Neuron (in vitro differentiated cells): ENCODE results near the gene ADPRHL1.

ENCODE experiments used
- H2AFZ ChIP-seq: one replicate; pipeline ENCODE4 v1.6.1; 2013; ENCODE audit warnings: low read depth, mild to moderate bottlenecking, inconsistent platforms, low read length, moderate library complexity
- H3K27me3 ChIP-seq: one replicate; pipeline ENCODE4 v1.6.1; 2013; ENCODE audit warnings: low read length; ENCODE audit not compliant: insufficient read depth
- H3K36me3 ChIP-seq: one replicate; pipeline ENCODE4 v1.6.1; 2013; ENCODE audit warnings: low read length; ENCODE audit not compliant: insufficient read depth
- H3K4me1 ChIP-seq: one replicate; pipeline ENCODE4 v1.6.1; 2013; ENCODE audit warnings: low read length; ENCODE audit not compliant: insufficient read depth
- H3K4me3 ChIP-seq: 2 replicates; pipeline ENCODE4 v1.5.1; 2013; ENCODE audit warnings: mild to moderate bottlenecking, low read length, moderate library complexity
- H3K9me3 ChIP-seq: one replicate; pipeline ENCODE4 v1.6.1; 2013; ENCODE audit warnings: low read length

The ADPRHL1 gene

DNA sequence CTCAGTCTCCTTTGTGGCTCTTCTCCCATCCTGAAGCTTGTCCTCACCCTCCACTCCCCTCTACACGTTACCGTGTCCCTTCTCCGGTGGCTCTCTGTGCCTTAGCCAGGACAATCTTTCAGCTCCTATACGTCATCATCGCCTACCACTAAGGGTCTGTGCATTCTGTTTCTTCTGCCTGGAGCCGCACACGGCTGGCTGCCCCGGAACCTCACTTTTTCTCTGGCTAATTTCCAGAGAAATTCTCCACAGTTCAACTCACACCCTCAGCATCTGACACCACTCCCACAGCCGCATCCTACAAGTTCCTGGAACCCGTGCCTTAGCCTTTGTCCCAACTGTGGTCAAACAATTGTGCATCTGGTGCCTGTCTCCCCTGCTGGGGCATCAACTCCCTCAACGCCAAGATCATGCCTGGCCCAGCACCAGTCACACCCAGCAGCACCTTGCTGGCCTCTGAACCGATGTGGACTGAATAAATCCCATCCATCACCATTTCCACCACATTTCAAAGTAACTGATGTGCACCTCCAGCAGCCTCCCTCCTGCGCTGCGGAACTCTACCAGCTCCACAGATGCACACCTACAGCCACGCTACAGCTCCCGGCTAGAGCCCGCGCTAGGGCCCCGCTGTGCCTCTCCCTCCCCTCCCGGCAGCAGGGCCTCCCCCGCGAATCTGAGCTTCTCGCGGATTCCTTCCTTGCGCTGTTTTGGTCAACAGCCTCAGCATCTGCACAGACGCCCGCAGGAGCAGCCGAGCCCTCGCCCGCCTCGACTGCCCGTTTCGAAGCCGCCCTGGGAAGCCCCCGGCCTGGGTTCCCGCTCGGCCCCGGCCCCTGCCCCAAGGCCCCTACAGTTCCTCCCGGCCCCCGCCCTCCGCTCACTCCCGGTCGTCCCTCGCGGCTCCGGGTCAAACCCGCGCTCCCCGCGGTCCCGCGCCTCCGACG is 36.5 kb upstream of the ADPRHL1 start:
- no peaks in the 10 kb centered on the region for H3K36me3 ChIP-seq
- no peaks in the 10 kb centered on the region for H3K27me3 ChIP-seq
- peak overlapping the region; percentile 59 for H3K4me3 ChIP-seq
- peak overlapping the region; percentile 39 for H2AFZ ChIP-seq
- no peaks in the 10 kb centered on the region for H3K9me3 ChIP-seq
- peaks cover 26% of the 10 kb centered on the region for H3K4me1 ChIP-seq

GRCh38 chr13:113489171-113489548 is 35.9 kb upstream of the ADPRHL1 start:
- no peaks in the 10 kb centered on the region for H3K9me3 ChIP-seq
- H2AFZ ChIP-seq: peak overlapping the region; percentile 39
- H3K4me1 ChIP-seq: peaks cover 29% of the 10 kb centered on the region
- no peaks in the 10 kb centered on the region for H3K36me3 ChIP-seq
- no peaks in the 10 kb centered on the region for H3K27me3 ChIP-seq
- peak overlapping the region; percentile 59 for H3K4me3 ChIP-seq

DNA sequence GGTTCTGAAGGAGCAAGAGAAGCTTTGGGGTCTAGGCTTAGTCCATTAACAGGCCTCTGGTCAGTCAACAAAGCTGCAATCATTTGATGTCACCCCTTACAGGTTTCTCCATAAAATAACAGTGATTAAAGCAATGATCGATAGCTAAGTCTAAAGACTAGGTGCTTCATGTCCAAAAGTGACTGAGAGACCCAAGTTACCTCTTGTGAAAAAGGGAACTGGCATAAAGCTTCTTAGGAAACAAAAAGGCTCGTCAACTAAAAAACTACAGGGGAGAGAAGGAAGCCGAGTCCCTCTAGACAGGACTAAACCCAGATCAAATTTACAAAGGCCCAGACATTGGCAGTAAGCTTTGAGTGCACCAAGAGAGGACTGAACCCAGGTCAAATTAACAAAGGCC is 35.0 kb upstream of the ADPRHL1 start:
- Histone ChIP-seq H3K9me3 (no peaks in the 10 kb centered on the region), H3K27me3 (no peaks in the 10 kb centered on the region), H2AFZ (no peak overlapping the region), H3K4me3 (no peak overlapping the region), H3K4me1 (peaks cover 35% of the 10 kb centered on the region), H3K36me3 (no peaks in the 10 kb centered on the region)

GRCh38 chr13:113486698-113487097 is 33.4 kb upstream of the ADPRHL1 start:
- no peaks in the 10 kb centered on the region for H3K27me3 ChIP-seq
- H3K36me3 ChIP-seq: no peaks in the 10 kb centered on the region
- H2AFZ ChIP-seq: no peak overlapping the region
- no peaks in the 10 kb centered on the region for H3K9me3 ChIP-seq
- H3K4me1 ChIP-seq: peaks cover 28% of the 10 kb centered on the region
- no peak overlapping the region for H3K4me3 ChIP-seq

DNA sequence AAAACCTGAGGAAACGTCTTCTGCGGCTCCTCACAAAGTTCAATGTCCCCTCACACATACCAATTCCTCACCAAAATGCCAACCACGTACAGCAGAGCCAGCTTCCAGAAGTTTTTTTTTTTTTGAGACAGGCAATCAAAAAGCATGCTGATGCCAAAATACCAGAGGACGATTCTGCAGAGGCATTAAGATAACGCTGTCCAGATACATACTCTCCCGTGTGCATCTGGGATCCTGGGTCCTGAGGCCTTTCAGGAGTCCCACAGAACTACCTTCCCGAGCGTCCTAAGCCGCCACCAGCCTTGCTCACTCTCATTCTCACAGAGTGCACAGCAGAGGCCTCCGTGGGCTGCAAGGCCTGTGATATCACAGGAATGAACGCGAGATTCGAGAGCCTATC is 32.3 kb upstream of the ADPRHL1 start:
- Histone ChIP-seq H3K36me3 (peaks cover 1% of the 10 kb centered on the region), H2AFZ (no peak overlapping the region), H3K27me3 (no peaks in the 10 kb centered on the region), H3K4me3 (no peak overlapping the region), H3K4me1 (peaks cover 27% of the 10 kb centered on the region), H3K9me3 (no peaks in the 10 kb centered on the region)

DNA sequence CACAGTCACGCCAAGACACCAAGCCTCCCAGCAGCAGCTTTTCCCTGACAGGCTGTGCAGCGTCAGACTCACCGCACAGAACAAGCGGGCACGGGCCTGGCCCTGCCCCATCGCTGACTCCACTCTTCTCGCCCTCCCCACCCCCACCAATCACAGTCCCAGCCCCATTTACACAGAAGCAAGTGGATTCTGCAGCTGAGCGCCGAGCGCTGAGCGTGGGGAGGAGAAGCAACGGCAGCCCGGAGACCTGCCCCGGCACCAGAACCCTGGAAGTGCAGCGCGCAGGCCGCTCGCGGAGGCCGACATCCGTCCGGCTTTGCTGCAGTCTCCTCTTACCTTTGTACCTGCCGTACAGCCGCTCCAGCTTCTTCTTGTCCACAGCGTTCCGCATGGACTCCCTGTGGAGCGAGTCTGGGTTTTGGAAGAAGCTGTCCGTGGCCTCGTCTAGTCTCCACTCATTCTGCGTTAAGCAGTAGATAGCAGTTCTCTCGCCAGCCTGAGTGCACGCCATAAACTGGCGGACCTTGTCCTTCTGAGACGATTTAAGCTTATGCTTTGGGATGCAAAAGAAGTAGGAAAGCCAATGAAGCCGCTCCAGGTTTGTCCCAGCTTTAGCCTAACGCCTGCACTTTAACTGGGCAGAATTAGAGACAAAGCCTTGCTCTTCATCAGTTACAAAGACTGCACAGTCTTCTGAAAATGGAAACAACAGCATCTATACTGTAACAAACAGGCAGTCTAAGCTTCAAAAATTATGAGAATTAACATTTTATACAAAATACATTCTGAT is 30.4 kb upstream of the ADPRHL1 start:
- H3K4me1 ChIP-seq: peaks cover 16% of the 10 kb centered on the region
- no peaks in the 10 kb centered on the region for H3K27me3 ChIP-seq
- peaks cover 17% of the 10 kb centered on the region for H3K36me3 ChIP-seq
- no peak overlapping the region for H3K4me3 ChIP-seq
- H2AFZ ChIP-seq: no peak overlapping the region
- H3K9me3 ChIP-seq: peaks cover 3% of the 10 kb centered on the region

DNA sequence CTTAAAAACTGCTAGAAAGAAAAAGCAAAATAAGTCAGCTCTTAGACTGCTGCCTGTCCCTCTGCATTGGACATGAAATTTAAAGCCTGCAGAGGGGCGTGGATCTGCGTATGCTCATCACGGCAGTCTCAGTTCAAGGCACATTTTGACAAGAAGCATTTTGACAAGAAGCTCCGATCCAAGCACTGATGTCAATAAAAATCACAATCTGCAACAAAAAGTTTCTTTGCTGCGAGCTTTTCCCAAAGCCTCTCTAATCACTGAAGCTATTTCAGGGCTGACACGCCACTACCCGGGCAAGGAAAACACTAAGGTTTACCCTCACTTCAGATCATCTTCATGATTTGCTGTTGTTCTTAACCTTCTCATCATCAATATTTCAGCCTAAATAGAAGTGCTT is 29.8 kb upstream of the ADPRHL1 start:
- Histone ChIP-seq H3K4me1 (peaks cover 10% of the 10 kb centered on the region), H3K27me3 (no peaks in the 10 kb centered on the region), H3K4me3 (no peak overlapping the region), H3K36me3 (peaks cover 20% of the 10 kb centered on the region), H2AFZ (no peak overlapping the region), H3K9me3 (peaks cover 3% of the 10 kb centered on the region)

DNA sequence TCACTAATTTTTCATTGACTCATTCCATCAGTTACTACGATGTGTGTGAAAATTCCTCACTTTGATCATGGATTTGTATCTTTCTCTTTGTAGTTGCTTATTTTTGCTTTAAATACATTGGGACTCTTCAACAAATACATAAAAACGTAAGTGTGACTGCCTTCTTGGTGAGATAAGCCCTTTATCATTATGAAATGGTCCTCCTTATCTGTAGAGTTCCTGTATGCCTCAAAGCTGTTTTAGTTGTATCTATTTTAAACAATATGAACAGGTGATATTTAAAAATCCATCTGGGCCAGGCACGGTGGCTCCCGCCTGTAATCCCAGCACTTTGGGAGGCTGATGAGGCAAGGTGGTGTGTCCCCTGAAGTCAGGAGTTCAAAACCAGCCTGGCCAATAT is 25.9 kb upstream of the ADPRHL1 start:
- Histone ChIP-seq H2AFZ (no peak overlapping the region), H3K27me3 (no peaks in the 10 kb centered on the region), H3K36me3 (peaks cover 46% of the 10 kb centered on the region), H3K9me3 (peaks cover 9% of the 10 kb centered on the region), H3K4me3 (no peak overlapping the region), H3K4me1 (peaks cover 6% of the 10 kb centered on the region)

DNA sequence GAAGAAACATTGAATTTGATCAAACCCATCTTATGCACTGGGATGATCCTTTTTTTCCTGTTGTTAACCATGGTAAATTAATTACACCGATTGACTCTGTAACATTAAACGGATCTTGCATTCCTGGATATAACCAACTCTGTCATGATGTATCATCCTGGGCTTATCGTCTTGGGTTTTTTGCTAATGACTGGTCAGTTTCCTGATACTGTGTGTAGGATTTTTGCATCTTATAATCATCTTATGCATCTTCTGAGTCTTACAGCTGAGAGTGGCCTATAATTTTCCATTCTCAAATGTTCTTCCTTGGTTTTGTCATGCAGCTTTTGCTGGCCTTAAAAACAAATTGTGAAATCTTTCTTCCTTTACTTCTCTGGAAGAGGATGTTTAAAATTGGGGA is 24.4 kb upstream of the ADPRHL1 start:
- Histone ChIP-seq H3K9me3 (peaks cover 9% of the 10 kb centered on the region), H3K4me3 (no peak overlapping the region), H3K36me3 (peaks cover 57% of the 10 kb centered on the region), H3K4me1 (no peaks in the 10 kb centered on the region), H2AFZ (no peak overlapping the region), H3K27me3 (no peaks in the 10 kb centered on the region)

- Histone ChIP-seq H2AFZ (no peak overlapping the region), H3K9me3 (peaks cover 13% of the 10 kb centered on the region), H3K27me3 (no peaks in the 10 kb centered on the region), H3K4me1 (no peaks in the 10 kb centered on the region), H3K36me3 (peaks cover 64% of the 10 kb centered on the region), H3K4me3 (no peak overlapping the region)
Measured at GRCh38 chr13:113476811-113477210, 23.5 kb upstream of the ADPRHL1 start.

DNA sequence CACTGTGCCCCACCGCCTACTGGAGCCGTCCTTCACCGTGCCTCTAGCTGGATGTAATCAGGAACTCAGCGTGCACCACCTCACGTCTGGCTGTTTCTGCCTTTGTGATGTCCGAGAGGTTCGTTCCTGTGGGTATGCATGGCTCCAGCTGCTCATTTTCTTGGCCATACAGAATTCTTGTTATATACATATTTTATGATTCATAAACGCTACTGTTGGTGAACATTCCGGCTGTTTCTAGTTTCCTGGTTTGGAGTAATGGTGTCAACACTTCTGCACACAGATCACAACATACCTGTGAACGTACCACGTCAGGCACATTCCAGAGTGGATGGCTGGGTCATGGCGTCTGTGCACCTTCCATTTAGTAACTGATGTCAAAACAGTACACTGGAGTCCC is 22.6 kb upstream of the ADPRHL1 start:
- Histone ChIP-seq H3K36me3 (peaks cover 68% of the 10 kb centered on the region), H3K4me3 (no peak overlapping the region), H3K27me3 (no peaks in the 10 kb centered on the region), H2AFZ (no peak overlapping the region), H3K9me3 (peaks cover 13% of the 10 kb centered on the region), H3K4me1 (no peaks in the 10 kb centered on the region)

DNA sequence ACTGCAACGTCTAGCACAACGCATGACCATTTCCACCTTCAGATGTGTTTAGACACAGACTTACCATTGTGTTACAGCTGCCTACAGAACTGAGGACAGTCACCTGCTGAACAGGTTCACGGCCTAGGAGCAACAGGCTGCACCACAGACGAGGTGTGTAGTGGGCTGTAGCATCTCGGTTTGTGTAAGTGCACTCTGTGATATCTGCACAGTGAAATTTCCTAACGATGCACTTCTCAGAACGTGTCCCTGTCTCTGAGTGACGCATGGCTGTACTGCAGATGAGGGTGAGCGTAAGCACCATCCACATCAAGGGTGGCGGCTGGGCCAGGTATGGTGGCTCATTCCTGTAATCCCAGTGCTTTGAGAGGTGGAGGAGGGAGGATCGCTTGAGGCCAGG is 22.0 kb upstream of the ADPRHL1 start:
- no peaks in the 10 kb centered on the region for H3K27me3 ChIP-seq
- H3K9me3 ChIP-seq: peaks cover 13% of the 10 kb centered on the region
- no peaks in the 10 kb centered on the region for H3K4me1 ChIP-seq
- no peak overlapping the region for H2AFZ ChIP-seq
- no peak overlapping the region for H3K4me3 ChIP-seq
- H3K36me3 ChIP-seq: peaks cover 65% of the 10 kb centered on the region

DNA sequence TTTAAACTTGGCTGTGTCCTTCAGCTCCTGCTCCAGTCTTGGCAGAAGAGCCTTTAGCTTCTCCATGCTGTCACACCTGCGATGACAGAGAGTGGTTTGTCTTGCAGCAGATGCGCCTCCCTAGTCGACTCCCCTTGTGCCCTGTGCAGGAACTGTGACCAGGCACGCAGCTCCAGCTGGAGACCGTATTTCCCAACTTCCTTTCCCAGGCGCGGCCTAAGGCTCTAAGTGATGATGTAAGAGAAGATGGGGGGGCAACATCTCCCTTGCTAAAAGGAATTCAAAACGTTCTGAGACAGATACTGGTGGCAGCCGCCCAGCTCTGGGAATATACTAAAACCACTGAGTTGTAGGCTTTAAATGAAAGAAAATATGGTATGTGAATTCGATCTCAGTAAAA is 20.9 kb upstream of the ADPRHL1 start:
- H3K4me1 ChIP-seq: peaks cover 2% of the 10 kb centered on the region
- no peak overlapping the region for H2AFZ ChIP-seq
- H3K4me3 ChIP-seq: no peak overlapping the region
- no peaks in the 10 kb centered on the region for H3K27me3 ChIP-seq
- H3K9me3 ChIP-seq: peaks cover 13% of the 10 kb centered on the region
- peaks cover 56% of the 10 kb centered on the region for H3K36me3 ChIP-seq
